Type B pancreatic cell (in vitro differentiated cells): ENCODE measurements around the gene POLD2. TPM values are rescaled to one million over a fixed set of nuclear protein-coding genes. Genes with fewer than 3 reads are reported as not detected.
"Not testable (repeated sequence)": the region's sequence is repeated elsewhere in the genome, so short reads cannot be mapped to it uniquely, and the experiment has no call there.

Experiments
- DNase-seq: peaks from one replicate; pipeline ENCODE4 v3.0.0; 2021; ENCODE audit warnings: mixed read lengths; ENCODE audit not compliant: unreplicated experiment; ENCODE audit errors: extremely low spot score
- H3K27ac Mint-ChIP-seq: 2 replicates; pipeline ENCODE4 v1.8.0; 2021; ENCODE audit warnings: mild to moderate bottlenecking, mixed read lengths
- H3K27me3 Mint-ChIP-seq: 2 replicates; pipeline ENCODE4 v1.8.0; 2021; ENCODE audit warnings: mixed read lengths
- H3K36me3 Mint-ChIP-seq: 2 replicates; pipeline ENCODE4 v1.8.0; 2021; ENCODE audit warnings: mixed read lengths
- H3K4me1 Mint-ChIP-seq: one replicate; pipeline ENCODE4 v1.8.0; 2021; ENCODE audit warnings: mixed read lengths; ENCODE audit not compliant: unreplicated experiment
- H3K4me3 Mint-ChIP-seq: 2 replicates; pipeline ENCODE4 v1.8.0; 2021; ENCODE audit warnings: mild to moderate bottlenecking, mixed read lengths
- H3K9me3 Mint-ChIP-seq: 2 replicates; pipeline ENCODE4 v1.8.0; 2021; ENCODE audit warnings: mixed read lengths
- long read RNA-seq: library from polyadenylated mRNA; unstranded; transcript quantifications from one replicate; pipeline ENCODE4 v2.0.0, GENCODE V29; 2020
- total RNA-seq: library from RNA; stranded (reverse); gene quantifications from 2 replicates; pipeline ENCODE4 v1.2.1, GENCODE V29; 2021; ENCODE audit warnings: low replicate concordance
- TF ChIP-seq, protein P1 (sequence below): fragments of 200-600 bp; sonication (generic); conservative IDR thresholded peaks from 2 replicates; pipeline ENCODE4 v1.5.0; 2021; ENCODE audit warnings: antibody characterized with exemption, mild to moderate bottlenecking

POLD2 gene
- 122 and 142 TPM in 2 replicates for total RNA-seq
- long read RNA-seq, transcript POLD2-218 (11 exons, 1,619 nt) = major isoform, 162 of 215 reads
- long read RNA-seq, transcript POLD2-207 (11 exons, 1,659 nt) = minor isoform, 15 of 215 reads
- long read RNA-seq, partial matches to known transcripts = 22 of 215 reads
- long read RNA-seq, other reads (novel, unspliced or antisense) = 16 of 215 reads

DNA sequence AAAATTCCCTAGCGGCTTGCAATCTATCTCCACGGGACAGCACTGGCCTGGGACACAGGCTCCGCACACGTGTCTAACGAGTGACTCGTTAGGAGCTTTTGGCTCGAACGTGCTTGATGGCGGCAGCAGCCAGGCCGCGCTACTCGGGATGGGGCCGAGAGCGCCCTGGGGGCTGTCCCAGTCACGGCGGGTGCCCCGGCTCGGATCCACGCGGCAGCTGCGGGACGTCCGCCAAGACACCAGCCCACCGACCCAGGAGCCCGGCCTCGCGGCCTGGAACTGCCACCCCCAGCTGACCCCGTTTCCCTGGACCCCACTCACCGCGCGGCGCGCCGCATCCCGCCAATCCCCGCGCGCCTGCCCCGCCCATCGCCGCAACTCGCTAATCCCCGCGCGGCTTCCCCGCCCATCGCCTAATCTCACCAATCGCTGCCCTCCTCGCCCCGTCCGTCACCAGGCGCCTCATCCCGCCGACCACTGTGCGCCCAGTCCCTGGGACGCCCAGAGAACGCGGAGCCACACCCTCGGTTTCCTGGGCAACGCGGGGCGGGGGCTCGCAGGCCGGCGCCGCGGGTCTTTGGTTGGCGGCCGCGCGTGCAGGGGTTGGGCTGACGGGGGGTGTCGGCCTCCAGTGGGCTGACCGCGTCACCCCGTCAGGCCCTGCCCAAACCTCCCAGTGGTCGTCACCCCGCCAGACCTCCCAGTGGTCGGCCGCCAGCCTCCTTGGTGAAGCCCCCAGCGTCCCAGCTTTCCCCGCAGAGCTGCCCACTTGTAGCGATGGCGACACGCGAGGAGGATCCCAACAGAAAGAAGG lies at the start of gene POLD2:
TSS of gene POLD2 (minus strand) at position 359 of the 814 bp plus-strand sequence. CDS start 1,495 bp downstream, outside the sequence.
- Mint-ChIP-seq H3K36me3 (peaks cover 27% of the 10 kb centered on the region), H3K27me3 (no peaks in the 10 kb centered on the region), H3K4me3 (peak within 1 kb of the TSS; percentile 92), H3K4me1 (peaks cover 24% of the 10 kb centered on the region), H3K9me3 (peaks cover 5% of the 10 kb centered on the region), H3K27ac (peak within 1 kb of the TSS; percentile 88)
- DNase-seq = peak; percentile 98
- TF ChIP-seq, protein P1, sequence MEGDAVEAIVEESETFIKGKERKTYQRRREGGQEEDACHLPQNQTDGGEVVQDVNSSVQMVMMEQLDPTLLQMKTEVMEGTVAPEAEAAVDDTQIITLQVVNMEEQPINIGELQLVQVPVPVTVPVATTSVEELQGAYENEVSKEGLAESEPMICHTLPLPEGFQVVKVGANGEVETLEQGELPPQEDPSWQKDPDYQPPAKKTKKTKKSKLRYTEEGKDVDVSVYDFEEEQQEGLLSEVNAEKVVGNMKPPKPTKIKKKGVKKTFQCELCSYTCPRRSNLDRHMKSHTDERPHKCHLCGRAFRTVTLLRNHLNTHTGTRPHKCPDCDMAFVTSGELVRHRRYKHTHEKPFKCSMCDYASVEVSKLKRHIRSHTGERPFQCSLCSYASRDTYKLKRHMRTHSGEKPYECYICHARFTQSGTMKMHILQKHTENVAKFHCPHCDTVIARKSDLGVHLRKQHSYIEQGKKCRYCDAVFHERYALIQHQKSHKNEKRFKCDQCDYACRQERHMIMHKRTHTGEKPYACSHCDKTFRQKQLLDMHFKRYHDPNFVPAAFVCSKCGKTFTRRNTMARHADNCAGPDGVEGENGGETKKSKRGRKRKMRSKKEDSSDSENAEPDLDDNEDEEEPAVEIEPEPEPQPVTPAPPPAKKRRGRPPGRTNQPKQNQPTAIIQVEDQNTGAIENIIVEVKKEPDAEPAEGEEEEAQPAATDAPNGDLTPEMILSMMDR = no peak

DNA sequence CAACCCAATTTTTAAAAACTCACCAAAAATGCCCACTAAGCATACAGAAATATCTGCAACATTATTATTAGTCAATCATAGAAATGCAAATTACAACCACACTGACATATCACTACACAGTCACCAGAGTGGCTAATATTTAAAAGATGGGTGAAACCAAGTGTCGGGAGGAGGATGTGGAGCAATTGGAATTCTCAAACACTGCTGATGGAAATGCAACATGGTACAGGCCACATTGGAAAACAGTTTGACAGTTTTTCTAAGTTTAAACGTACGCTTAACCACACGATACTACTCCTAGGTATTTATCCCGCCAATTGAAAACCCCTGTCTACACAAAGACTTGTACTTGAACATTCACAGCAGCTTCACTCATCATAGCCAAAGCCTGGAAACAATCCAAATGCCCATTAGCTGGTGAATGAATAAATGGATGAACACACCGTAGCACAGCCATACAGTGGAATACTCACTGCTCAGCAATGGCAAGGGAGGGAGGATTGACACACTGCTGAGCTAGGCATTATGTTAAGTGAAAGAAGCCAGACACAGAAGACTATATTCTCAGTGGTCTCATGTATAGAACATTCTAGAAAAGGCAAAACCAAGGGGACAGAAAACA lies 49.6 kb upstream of the POLD2 start:
- TF ChIP-seq, protein P1 = no peak
- H3K4me1 Mint-ChIP-seq = peaks cover 12% of the 10 kb centered on the region
- DNase-seq = no peak
- no peak overlapping the region for H3K27ac Mint-ChIP-seq
- H3K36me3 Mint-ChIP-seq = no peaks in the 10 kb centered on the region
- peaks cover 13% of the 10 kb centered on the region for H3K27me3 Mint-ChIP-seq
- H3K9me3 Mint-ChIP-seq = peaks cover 9% of the 10 kb centered on the region
- H3K4me3 Mint-ChIP-seq = no peak overlapping the region

DNA sequence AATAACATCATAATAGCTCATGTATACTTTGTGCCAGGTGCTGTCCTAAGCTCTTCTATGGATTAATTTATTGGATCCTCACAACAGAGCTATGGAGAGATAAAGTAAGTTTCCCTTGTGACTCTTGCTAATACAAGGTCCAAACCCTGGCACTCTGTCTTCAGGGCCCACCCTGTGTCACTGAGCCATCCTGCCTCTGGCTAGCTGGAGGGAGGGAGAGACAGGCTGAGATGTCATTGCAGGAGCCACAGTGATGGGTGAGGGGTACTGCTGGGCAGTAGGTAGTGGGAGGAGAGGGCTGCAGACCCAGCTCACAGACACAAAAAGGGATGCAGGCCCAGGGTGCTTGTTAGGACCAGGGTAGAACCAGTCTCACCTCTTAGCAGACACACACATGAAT lies 49.0 kb upstream of the POLD2 start:
- no peak overlapping the region for H3K27ac Mint-ChIP-seq
- H3K4me1 Mint-ChIP-seq = peaks cover 12% of the 10 kb centered on the region
- no peak overlapping the region for H3K4me3 Mint-ChIP-seq
- TF ChIP-seq, protein P1 = no peak
- H3K36me3 Mint-ChIP-seq = no peaks in the 10 kb centered on the region
- peaks cover 9% of the 10 kb centered on the region for H3K9me3 Mint-ChIP-seq
- DNase-seq = no peak
- peaks cover 13% of the 10 kb centered on the region for H3K27me3 Mint-ChIP-seq

DNA sequence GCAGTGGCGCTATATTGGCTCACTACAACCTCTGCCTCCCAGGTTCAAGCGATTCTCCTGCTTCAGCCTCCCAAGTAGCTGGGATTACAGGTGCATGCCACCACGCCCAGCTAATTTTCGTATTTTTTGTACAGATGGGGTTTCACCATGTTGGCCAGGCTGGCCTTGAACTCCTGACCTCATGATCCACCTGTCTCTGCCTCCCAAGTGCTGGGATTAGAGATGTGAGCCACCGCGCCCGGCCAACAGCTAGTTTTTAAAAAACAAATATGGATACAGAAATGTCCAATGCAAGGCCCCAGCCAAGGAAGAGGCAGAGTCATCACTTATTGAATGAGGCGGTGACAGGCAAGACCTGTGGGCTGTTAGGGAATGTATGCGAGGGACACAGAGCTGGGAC lies 48.6 kb upstream of the POLD2 start:
- H3K27ac Mint-ChIP-seq, H3K36me3 Mint-ChIP-seq, H3K4me3 Mint-ChIP-seq, DNase-seq, H3K9me3 Mint-ChIP-seq: not testable (repeated sequence)
- Mint-ChIP-seq H3K4me1 (peaks cover 12% of the 10 kb centered on the region), H3K27me3 (peaks cover 17% of the 10 kb centered on the region)

DNA sequence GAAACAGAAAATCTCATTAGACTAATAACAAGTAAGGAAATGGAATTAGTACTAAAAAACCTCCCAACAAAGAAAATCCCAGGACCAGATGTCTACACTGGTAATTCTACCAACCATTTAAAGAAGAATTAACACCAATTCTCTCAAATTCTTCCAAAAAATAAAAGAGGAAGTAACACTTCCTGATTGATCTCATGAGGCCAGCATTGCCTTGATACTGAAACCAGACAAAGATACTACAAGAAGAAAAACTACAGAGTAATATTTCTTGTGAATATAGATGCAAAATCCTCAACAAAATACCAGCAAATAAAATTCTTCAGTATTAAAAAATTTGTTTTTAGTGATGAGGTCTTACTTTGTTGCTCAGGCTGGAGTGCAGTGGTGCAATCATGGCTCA lies 44.6 kb upstream of the POLD2 start:
- TF ChIP-seq, protein P1 = no peak
- Mint-ChIP-seq H3K36me3 (no peaks in the 10 kb centered on the region), H3K4me1 (peaks cover under 1% of the 10 kb centered on the region), H3K27me3 (peaks cover 12% of the 10 kb centered on the region), H3K27ac (no peak overlapping the region), H3K9me3 (peaks cover 9% of the 10 kb centered on the region), H3K4me3 (no peak overlapping the region)
- no peak for DNase-seq

DNA sequence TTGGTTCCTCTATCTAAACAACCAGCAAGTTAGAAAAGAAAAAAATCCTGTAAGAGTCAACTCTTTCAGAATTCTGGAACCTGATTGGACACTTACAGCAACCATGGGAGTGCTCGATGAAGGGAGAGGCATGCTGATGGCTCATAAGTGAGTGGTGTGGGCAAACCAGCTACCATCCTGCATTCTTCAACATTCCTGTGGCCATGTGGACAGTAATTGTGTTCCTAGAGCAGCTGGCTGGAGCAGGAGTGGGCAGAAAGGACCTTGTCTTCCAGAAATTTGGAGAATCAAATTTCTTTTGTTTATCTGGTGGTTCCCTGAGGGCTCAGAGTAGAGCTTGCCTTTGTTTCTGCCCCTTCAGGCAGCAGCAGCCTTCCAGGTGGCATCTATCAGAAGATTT lies 40.2 kb upstream of the POLD2 start:
- H3K27me3 Mint-ChIP-seq = peaks cover 9% of the 10 kb centered on the region
- H3K4me3 Mint-ChIP-seq = no peak overlapping the region
- no peaks in the 10 kb centered on the region for H3K36me3 Mint-ChIP-seq
- H3K27ac Mint-ChIP-seq = no peak overlapping the region
- TF ChIP-seq, protein P1 = no peak
- DNase-seq = no peak
- H3K4me1 Mint-ChIP-seq = no peaks in the 10 kb centered on the region
- no peaks in the 10 kb centered on the region for H3K9me3 Mint-ChIP-seq
